IPS-20b (cell line): ENCODE data around the gene ZNF23.
A peak's percentile ranks its signal among the peaks of the same experiment; 100 is the strongest.

ENCODE experiments used
- H3K27ac ChIP-seq: one replicate; pipeline ENCODE4 v1.5.1; 2013; ENCODE audit warnings: low read length
- H3K27me3 ChIP-seq: 2 replicates; pipeline ENCODE4 v1.6.1; 2013; ENCODE audit warnings: mild to moderate bottlenecking, low read length, inconsistent platforms; ENCODE audit not compliant: insufficient read depth
- H3K36me3 ChIP-seq: 2 replicates; pipeline ENCODE4 v1.6.1; 2013; ENCODE audit warnings: low read depth, mild to moderate bottlenecking, inconsistent platforms, low read length, moderate library complexity; ENCODE audit not compliant: insufficient read depth
- H3K4me1 ChIP-seq: 2 replicates; pipeline ENCODE4 v1.6.1; 2013; ENCODE audit warnings: mild to moderate bottlenecking, control low read depth, inconsistent platforms, low read length, moderate library complexity; ENCODE audit not compliant: insufficient read depth
- H3K4me3 ChIP-seq: 2 replicates; pipeline ENCODE4 v1.5.1; 2013; ENCODE audit warnings: mild to moderate bottlenecking, low read length, inconsistent platforms
- H3K9ac ChIP-seq: 2 replicates; pipeline ENCODE4 v1.6.1; 2013; ENCODE audit warnings: low read depth, mild to moderate bottlenecking, inconsistent platforms, low read length, moderate library complexity
- H3K9me3 ChIP-seq: 2 replicates; pipeline ENCODE4 v1.6.1; 2013; ENCODE audit warnings: mild to moderate bottlenecking, low read depth, low read length, inconsistent platforms; ENCODE audit not compliant: insufficient read depth

Gene ZNF23

GRCh38 chr16:71407731-71408130 lies 54.3 kb downstream of the ZNF23 start:
- H3K36me3 ChIP-seq, result no peaks in the 10 kb centered on the region
- H3K27me3 ChIP-seq, result no peaks in the 10 kb centered on the region; the same call in 1 of the 2 replicates
- H3K27ac ChIP-seq, result no peak overlapping the region
- peaks cover 10% of the 10 kb centered on the region for H3K9me3 ChIP-seq
- H3K4me1 ChIP-seq, result no peaks in the 10 kb centered on the region
- H3K4me3 ChIP-seq, result no peak overlapping the region
- no peak overlapping the region for H3K9ac ChIP-seq

- Histone ChIP-seq H3K27me3 (no peaks in the 10 kb centered on the region; the same call in 1 of the 2 replicates), H3K27ac (no peak overlapping the region), H3K4me1 (peaks cover 5% of the 10 kb centered on the region; the same call in 1 of the 2 replicates), H3K36me3 (no peaks in the 10 kb centered on the region), H3K9ac (no peak overlapping the region), H3K9me3 (peaks cover 10% of the 10 kb centered on the region), H3K4me3 (no peak overlapping the region)
These were observed 55.3 kb downstream of the ZNF23 start for GRCh38 chr16:71406724-71407123.

GRCh38 chr16:71406316-71406715 lies 55.7 kb downstream of the ZNF23 start:
- H3K27ac ChIP-seq, result no peak overlapping the region
- H3K9me3 ChIP-seq, result peaks cover 10% of the 10 kb centered on the region
- H3K9ac ChIP-seq, result no peak overlapping the region
- H3K4me1 ChIP-seq, result peaks cover 6% of the 10 kb centered on the region; the same call in 1 of the 2 replicates
- H3K27me3 ChIP-seq, result no peaks in the 10 kb centered on the region; the same call in 1 of the 2 replicates
- H3K36me3 ChIP-seq, result no peaks in the 10 kb centered on the region
- H3K4me3 ChIP-seq, result no peak overlapping the region

GRCh38 chr16:71404364-71404763 lies 57.7 kb downstream of the ZNF23 start:
- Histone ChIP-seq H3K4me3 (no peak overlapping the region), H3K27ac (no peak overlapping the region), H3K9ac (no peak overlapping the region)

GRCh38 chr16:71402674-71403073 lies 59.4 kb downstream of the ZNF23 start:
- Histone ChIP-seq H3K4me1 (peaks cover 12% of the 10 kb centered on the region; the same call in 1 of the 2 replicates), H3K27ac (no peak overlapping the region), H3K9ac (no peak overlapping the region), H3K4me3 (no peak overlapping the region), H3K36me3 (no peaks in the 10 kb centered on the region), H3K27me3 (no peaks in the 10 kb centered on the region; the same call in 1 of the 2 replicates), H3K9me3 (peaks cover 10% of the 10 kb centered on the region)

More at GRCh38 chr16:71404364-71404763, 57.7 kb downstream of the ZNF23 start:
- H3K4me1 ChIP-seq, result peaks cover 12% of the 10 kb centered on the region; the same call in 1 of the 2 replicates
- peaks cover 10% of the 10 kb centered on the region for H3K9me3 ChIP-seq
- H3K27me3 ChIP-seq, result no peaks in the 10 kb centered on the region; the same call in 1 of the 2 replicates
- H3K36me3 ChIP-seq, result no peaks in the 10 kb centered on the region

- Histone ChIP-seq H3K4me1 (peaks cover 12% of the 10 kb centered on the region; the same call in 1 of the 2 replicates), H3K4me3 (no peak overlapping the region), H3K27me3 (no peaks in the 10 kb centered on the region; the same call in 1 of the 2 replicates), H3K9me3 (peaks cover 10% of the 10 kb centered on the region), H3K27ac (no peak overlapping the region), H3K36me3 (no peaks in the 10 kb centered on the region), H3K9ac (0 out of 2 replicates have a peak overlapping the region, but pooled peaks have one; percentile 8)
These were observed 60.0 kb downstream of the ZNF23 start for GRCh38 chr16:71402007-71402406.

GRCh38 chr16:71399801-71400563 lies 62.1 kb downstream of the ZNF23 start:
- peaks cover 9% of the 10 kb centered on the region for H3K9me3 ChIP-seq
- no peak overlapping the region for H3K27ac ChIP-seq
- H3K4me3 ChIP-seq, result no peak overlapping the region
- no peaks in the 10 kb centered on the region for H3K36me3 ChIP-seq
- H3K4me1 ChIP-seq, result peaks cover 12% of the 10 kb centered on the region; the same call in 1 of the 2 replicates
- no peaks in the 10 kb centered on the region for H3K27me3 ChIP-seq
- no peak overlapping the region for H3K9ac ChIP-seq
